GM19351 (cell line): Measurements from ENCODE around the gene PRKACA.
A peak's percentile ranks its signal among the peaks of the same experiment; 100 is the strongest.
"Not testable (repeated sequence)": the region's sequence is repeated elsewhere in the genome, so short reads cannot be mapped to it uniquely, and the experiment has no call there.

Source experiments
- ATAC-seq: cut with Tn5 transposase; IDR thresholded peaks from one replicate; pipeline ENCODE4 v1.9.1; 2021; ENCODE audit warnings: mild to moderate bottlenecking, moderate library complexity; ENCODE audit not compliant: unreplicated experiment

Gene PRKACA

DNA sequence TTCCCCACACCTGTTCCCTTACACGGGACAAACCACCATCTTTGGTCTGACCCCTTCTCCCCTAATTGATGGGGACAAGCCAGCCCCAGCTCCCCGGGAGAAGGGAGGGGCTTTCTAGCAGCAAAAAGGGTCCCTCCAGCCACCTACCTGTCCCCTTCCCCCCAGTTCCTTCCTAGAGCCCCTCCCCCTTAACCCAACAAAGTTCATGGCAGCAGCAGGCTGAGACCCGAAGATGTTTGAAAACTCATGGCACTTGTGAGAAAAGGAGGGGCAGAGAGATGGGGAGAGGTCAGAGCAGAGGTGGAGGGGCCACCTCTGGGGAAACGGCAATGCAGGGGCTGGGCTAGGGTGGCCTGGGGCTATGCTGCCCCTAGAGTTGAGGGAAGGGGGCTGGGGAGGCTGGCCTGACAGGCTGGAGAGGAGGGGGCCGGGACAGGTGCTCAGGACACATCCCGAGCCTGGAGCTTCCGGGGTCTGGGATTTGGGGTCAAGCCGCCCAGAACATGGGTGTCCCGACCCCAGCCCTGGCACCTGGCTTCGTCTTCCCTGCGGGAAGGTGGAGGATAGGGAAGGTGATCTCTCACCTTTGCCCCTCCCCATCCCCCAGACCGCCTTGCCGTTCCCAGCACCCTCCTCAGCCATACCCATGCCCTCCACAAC is 31.3 kb upstream of the PRKACA start:
- no peak for ATAC-seq

DNA sequence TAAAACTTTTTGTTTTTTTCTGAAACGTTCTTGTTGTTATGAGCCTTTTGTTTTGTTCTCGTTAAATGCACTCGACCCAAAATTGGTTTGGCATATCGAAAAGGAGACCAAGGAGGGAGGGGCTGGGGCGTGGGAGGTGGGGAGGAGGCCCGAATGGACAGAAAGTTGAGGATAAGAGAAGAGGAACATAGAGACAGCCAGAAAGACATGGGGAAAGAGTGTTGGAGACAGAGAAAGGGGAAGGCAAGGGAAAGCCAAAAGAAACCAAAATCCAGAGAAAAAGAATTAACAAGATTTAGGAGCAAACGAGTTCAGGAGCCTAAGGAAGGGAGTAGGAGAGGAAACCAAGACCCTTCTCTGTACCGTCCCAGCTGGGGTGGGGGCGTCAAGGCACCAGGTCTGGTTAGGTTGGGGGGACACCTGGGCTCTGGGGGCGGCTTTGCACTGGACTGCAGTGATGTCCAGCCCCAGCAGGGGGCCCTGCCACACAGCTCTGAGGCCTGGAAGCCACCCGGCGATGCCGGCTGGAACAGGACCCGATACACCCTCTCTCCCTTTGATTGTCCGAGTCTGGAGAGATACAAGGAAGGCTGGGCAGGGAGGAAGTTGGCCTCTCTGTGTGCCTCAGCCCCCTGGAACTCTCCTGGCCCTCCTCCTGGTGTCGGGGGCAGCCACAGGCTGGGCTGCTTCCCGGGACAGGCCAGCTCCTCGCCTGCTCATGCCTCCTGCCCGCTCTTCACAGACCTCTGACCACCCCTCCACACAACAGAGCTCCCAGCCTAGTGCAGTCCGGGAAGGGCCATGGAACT is 30.4 kb upstream of the PRKACA start:
- no peak for ATAC-seq

DNA sequence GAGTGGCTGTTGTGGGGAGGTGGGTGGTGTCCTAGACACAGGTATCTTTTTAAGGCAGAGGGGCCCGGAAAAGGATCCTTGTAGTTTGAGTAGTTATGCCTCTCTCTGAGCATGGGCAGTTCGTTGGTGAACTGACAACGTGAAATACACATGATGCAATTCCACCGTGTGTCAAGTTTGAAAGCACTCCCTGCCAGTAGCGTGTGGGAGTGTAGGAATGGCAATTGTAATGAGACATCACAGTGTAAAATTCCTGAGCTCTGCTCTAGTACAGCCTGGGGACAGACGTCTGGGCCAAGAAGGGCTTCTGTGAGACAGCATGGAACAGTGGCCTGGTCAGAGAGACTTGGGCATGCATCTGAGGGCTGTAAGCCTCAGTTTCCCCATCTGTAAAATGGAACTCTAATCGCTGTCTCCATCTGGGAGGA is 29.2 kb upstream of the PRKACA start:
- ATAC-seq: no peak

DNA sequence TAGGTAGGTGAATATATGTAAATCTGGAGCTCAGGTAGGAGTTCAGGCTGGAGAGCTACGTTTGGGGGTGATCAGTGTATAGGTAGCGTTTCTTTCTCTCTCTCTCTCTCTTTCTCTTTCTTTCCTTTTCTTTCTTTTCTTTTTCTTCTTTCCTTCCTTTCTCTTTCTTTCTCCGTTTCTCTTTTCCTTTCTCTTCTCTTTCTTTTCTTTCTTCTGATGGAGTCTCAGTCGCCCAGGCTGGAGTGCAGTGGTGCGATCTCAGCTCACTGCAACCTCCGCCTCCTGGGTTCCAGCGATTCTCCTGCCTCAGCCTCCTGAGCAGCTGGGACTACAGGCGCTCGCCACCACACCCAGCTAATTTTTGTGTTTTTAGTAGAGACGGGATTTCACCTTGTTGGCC is 28.6 kb upstream of the PRKACA start:
- ATAC-seq: not testable (repeated sequence)

DNA sequence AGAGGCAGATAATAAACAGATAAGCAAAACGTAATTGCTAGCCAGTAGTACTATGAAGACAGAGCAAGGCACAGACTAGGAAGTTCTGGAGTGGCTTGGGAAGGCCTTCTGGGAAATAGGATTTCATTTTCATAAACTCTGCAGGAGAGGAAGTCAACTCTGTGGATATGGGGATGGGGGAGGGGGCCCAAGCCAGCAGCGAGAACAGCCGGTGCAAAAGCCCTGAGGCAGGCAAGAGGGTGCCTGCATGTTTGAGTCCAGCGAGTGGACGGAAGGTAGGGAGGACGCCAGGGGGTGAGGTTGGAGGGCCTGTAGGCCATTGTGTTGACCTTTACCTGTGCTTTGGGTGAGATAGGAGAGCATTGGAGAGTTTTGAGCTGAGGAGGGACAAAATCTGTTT is 27.8 kb upstream of the PRKACA start:
- no peak for ATAC-seq

DNA sequence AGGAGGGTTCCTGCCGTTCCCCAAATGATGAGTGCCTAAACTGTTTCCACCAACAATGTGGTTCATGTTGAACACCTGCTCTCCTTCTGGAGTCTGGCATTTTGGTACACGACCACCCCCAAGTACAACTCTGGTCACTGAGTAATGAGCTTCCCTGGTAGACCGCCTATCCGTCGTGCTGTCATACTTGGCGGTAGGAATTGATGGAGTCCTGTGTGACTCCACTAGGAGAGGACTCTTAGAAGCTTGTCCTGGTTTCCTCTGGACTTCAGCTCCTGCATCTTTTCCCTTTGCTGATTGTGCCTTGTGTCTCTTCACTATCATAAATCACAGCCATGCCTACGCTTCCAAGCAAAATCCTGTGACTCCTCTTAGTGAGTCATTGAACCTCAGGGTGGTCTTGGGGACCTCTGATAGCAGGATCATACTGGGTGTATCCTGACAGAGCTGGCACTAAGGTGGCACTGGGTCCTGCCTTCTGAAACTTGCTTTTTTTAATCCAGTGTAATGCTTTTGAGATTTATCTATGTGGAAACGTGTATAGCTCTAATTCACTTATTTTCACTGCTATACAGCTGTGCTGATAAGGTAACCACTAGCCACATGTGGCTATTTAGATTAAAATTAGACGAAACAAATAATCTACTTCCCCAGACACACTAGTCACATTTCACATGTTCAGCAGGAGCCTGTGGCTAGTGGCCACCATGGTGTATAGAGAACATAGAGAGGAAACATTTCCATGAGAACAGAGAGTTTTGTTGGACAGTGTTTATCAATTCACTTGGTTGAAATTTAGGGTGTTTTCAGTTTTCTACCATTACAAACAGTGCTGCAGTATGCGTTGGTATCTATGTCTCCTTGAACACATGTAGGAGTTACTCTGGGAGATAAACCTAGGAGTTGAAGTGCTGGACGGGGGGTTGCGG is 25.0 kb upstream of the PRKACA start:
- ATAC-seq: no peak

DNA sequence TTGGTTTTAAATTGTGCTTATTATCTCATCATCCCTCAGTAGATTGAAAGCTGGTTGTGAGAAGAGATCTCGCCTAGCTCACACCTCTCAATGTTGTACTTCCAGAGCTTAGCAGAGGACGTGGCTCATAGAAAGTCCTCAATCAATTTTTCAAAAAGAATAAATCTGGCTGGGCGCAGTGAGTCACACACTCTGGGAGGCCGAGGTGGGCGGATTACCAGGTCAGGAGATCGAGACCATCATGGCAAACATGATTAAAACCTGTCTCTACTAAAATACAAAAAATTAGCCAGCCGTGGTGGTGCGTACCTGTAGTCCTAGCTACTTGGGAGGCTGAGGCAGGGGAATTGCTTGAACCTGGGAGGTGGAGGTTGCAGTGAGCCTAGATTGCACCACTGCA is 23.5 kb upstream of the PRKACA start:
- ATAC-seq: no peak

DNA sequence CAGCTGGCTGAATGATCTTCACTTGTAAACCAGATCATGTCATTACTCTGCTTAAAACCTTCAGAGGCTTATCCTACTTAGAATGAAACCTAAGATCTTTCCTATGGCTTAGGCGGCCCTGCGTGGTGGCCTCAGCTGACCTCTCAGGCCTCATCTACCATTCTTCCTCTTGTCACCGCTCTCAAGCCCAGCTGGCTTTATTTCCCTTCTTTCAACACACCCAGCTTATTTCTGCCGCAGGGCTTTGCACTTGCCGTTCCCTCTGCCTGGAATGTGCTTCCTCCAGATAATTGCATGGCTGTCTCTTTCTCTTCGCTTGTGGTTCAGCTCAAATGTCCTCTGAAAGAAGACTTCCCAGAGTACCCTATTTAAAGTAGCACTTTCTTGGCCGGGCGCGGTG is 22.4 kb upstream of the PRKACA start:
- ATAC-seq: no peak

DNA sequence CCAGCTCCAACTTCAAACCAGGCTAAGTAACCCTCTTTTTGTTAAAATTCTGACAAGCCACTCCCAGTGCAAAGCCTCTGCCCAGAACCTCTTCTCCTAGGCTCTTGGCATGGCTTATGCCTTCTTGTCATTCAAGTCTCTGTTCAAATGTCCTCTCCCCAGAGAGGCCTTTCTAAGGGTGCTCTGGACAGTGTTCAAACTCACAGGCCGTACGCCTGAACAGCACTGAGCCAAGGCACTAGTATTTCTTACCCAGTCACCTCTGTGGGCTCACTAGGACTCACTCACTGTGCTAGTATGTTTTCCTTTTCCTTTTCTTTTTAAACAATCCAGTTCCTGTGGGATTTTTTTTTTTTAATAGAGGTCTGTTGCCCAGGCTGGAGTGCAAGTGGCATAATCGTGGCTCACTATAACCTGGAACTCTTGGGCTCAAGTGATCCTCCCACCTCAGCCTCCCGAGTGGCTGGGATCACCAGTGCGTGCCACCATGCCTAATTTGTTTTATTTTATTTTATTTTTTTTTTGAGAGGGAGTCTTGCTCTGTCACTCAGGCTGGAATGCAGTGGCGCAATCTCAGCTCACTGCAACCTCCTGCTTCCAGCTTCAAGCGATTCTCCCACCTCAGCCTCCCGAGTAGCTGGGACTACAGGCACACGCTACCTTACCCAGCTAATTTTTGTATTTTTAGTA is 21.2 kb upstream of the PRKACA start:
- no peak for ATAC-seq

DNA sequence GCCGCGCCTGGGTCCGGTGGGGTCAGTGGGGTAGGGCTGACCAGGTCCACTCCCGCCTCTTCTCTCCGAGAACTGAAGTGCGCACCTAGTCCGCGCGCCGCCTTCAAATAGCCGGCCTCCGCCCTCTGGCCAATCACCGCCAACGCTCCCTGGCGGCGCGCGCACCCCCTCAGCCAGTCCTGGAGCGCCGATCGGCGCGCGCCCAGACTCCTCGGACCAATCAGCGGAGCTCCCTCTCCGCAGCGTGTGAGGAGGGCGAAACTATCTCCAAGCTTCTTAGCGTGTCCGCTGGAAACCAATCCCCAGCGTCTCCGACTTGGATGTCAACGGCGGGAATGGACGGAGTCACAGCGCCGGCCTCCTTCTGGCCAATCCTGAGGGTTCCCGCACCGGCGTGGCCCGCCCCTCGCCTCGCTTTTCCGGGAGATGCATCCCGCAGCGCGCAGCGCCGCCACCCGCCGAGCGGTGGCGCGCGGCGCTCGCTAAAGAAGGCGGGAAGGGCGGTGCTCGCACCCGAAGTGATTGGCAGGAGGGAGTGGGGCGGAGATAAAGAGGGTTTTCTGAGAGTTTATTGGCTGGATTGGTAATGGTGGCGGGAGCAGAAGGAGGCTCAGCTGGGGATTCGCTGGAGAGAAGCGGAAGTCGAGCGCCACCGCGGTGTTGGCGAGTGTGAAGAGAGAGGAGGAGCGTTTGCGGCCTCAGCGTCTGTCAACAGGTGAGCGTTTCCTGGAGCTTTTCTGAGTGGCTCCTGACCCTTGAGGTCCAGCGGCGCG is 19.1 kb upstream of the PRKACA start, which contains the start of gene ASF1B:
TSS of gene ASF1B (minus strand) at position 81 of the 773 bp plus-strand sequence. CDS start 133 bp downstream, outside the sequence.
- peak; percentile 74 for ATAC-seq

DNA sequence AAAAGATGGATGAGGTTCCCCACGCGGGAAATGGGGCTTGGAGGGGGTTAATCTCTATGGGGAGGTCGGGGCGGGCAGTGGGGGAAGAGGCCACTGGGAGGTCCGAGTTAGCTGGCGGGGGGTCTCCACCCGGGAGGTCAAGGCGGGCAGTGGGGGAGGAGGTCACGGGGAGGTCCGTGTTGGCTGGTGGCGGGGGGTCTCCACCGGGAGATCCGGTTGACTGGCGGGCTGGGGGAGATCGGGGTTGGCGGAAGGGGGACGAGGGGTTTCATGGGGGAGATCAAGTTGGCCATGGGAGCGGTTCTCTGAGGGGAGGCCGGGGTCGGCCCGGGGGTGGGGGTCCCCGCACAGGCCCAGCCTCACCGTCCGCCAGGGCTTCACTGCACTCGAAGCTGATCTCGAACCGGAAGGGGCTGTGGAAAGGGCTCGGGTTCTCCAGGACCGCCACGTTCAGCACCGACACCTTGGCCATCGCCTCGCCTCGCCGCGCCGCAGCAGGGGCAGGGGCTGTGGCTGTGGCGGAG is 18.5 kb upstream of the PRKACA start:
- ATAC-seq: no peak

DNA sequence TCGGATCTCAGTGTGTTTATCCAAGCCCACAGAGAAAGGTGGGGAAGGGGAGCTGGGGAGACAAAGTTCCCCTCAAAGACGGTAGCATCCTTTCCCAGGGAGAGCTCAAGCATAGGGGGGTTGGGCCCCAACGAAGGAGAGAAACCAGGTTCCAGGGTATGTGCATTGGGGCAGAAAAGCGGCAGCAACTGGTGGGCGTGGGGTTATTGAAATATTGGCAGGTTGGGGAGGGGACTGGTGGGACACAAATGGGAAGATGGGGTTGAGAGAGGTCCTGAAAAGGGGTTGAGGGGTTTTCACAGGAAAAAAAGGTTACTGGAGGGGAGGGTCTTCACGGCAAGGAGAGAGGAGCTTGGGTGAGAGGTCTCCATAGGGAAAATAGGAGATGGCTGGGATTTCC is 17.8 kb upstream of the PRKACA start:
- ATAC-seq: no peak

DNA sequence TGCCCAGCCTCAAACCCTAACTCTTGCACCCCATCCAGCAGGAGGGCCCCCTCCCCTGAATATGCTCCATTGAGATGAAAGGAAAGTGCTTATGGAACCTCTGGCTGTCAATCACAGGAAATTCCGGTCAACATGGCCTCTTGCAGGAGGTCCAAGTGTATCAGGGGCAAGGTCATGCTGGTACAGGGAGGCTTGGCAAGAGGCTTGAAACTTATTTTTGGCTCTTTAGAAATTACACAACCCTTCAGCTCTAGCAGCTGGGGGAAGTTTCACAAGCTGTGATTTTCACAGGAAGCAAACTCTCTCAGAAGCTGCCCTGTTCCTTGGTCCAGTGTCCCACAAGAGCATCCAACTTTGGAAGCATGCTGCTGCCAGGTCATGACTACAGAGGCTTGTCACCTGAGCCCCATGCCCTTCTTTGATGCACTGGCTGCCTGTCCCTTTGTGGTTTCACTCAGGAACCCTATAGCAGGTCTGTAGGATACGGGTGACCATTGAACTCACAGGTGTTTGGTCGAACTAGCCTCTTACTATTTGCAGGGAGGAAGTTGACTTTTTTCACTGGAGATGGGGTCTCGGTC is 10.5 kb upstream of the PRKACA start:
- no peak for ATAC-seq

DNA sequence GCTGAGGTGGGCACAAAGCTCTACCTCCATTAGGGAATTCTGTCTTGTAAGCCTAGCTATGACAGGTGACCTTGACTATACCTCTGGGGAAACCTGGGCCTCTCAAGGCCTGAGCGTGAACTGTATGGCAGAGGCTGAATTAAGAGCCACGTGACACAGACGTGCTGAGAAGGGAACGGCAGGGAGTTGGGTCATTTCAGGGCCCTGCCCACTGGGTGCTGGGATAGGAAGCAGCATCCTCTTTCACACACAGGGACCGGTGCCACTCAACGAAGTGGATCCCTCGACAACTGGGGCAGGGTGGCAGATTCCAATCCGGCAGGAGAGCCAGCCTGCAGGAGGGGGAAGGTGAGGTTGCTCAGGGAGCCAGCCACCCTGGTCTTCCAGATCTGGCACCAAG is 9.6 kb upstream of the PRKACA start:
- ATAC-seq: no peak

DNA sequence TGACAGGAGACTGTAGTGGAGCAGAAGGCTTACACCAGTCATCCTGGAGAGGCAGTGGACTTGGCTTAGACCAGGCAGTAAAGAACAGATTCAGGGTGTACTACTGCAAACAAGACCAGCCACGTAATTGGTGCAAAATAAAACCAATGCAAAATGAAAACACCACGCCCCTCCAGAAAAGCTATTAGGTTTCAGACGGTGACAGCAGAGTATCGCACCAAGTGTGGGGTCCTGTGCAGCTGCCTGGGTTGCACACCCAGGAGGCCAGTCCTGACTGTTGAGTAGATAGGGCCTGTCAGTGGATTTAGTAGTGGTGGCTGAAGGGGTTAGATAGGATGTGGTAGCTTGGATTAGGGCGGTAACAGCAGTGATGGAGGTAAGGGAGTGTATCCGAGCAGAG is 5.4 kb upstream of the PRKACA start:
- no peak for ATAC-seq

DNA sequence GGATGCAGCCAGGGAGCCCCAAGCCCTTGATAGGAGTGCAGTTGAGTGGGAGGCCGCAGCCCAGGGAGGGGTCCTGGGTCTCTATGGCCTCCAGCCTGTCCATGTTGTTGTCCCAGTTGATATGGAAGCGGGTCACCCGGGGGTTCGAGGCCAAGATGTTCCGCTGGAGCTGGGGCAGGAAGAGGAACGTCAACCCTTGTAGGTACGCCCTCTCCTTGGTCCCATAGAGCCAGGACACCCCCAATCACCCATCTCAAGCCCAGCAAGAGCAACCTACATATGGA is 2.9 kb upstream of the PRKACA start:
- ATAC-seq: no peak

DNA sequence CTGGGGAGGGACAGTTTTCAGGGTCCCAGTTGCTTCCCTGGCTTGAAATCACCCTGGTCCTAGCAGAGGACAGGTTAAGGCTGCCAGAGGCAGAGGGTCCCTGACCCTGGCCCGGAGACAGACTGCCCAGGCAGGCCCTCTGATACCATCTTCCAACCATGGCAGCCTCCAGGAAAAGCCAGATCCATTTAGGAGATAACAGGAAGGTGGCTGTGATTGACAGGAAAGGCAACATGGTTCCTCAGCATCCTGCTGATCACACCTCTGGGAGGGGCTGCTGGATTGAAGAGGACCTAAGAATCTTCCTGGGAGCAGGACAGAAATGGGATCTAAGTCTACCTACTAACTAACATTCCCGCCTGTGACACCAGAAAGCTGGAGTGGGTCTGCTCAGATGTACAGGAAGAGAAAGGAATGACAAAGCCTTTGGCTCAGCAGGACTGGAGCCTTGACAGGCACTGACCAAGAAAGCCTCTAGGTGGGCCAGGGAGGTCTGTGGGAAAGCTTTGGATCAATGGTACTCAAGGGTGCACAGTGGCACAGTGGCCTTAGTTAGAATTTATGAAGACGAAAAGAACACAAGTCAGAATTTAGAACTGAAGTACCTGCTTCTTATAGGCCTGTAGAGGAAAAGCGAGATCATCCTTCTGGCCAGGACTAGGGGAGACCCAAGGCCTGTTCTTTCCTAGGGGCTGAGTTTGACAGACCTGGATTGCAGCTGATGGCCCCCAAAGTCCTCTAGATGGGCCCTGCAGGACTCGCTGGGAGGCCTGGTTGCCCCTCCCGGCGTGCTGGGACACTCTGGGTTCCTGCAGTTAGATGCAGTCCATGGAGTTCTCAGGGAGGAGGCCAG is 2.3 kb upstream of the PRKACA start:
- no peak for ATAC-seq

DNA sequence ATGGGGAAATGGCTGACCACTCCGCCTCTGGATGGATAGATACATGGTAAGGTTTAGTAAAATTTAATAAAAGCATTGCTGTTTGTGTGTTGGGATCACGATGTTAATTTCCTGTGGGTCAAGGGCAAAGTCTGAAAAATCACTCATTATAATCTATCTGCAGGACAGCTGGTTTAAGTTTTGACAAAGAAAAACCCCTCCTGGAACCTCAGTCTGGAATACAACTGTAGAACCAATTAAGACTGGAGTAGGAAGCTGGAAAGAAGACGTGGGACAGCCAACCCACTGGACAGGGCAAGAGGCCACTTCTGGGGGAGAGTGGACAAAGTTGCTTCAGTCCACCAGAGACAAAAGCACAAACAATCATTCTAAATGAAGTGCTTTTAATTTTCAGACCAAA is 1.6 kb upstream of the PRKACA start:
- no peak for ATAC-seq
